Measurements from ENCODE around the gene CACNA1S. TPM values are rescaled to one million over a fixed set of nuclear protein-coding genes. Genes with fewer than 3 reads are reported as not detected.

CACNA1S gene
- total RNA-seq, 1 donor from 2014 or later: not detected

DNA sequence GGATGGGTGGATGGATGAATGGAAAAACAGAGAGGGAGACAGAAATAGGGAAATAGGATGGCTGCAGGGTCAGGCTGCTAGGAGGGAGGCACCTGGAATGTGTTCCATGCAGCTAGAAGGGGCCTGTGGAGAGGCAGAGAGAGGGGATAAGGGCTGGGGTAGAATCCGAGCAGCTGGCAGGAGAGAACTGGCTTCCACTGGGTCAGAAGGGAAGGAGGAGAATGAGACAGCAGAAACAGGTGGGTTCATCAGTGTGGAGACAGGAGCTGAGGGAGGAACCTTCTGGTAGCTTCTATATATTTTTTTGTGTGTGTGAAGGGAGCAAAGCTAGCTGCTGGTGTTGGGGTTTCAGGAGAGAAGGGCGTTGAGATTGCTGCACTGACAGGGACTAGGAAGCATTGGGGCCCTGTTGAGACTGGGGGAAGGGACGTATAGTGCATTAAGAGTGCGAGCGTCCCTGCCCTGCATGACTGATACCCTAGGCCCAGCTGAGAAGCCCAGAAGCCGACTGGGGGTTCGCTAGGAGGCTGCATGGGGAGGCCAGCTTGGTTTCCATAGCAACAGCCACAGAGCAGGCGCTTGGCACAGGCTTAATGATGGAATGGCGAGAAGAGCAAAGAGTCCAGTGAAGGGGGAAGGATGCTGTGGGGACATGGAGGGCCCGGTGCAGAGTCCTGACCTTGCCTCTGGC lies 73.9 kb downstream of the CACNA1S start:
- Mint-ChIP-seq H3K36me3 (ENCODE audit: low read depth, unreplicated experiment) (no peaks in the 10 kb centered on the region), H3K9me3 (ENCODE audit: unreplicated experiment) (no peaks in the 10 kb centered on the region), H3K27me3 (ENCODE audit: low read depth, unreplicated experiment) (peaks cover 21% of the 10 kb centered on the region), H3K4me3 (ENCODE audit: unreplicated experiment) (no peak overlapping the region), H3K4me1 (ENCODE audit: low read depth, unreplicated experiment) (no peaks in the 10 kb centered on the region), H3K27ac (ENCODE audit: unreplicated experiment) (no peak overlapping the region)
- no peaks in the 10 kb centered on the region for H3K36me3 ChIP-seq (ENCODE audit: insufficient read depth, low read length)
- no peak overlapping the region for H3K9ac ChIP-seq (ENCODE audit: low read length)
- H3K9me3 ChIP-seq (ENCODE audit: insufficient read depth, low read depth, low read length): no peaks in the 10 kb centered on the region
- H3K27ac ChIP-seq (ENCODE audit: low read depth, low read length): no peak overlapping the region
- DNase-seq (ENCODE audit: low read depth) (no peak), FAIRE-seq (no peak)
- no peaks in the 10 kb centered on the region for H4K20me1 ChIP-seq (ENCODE audit: insufficient read depth, low read length)
- no peaks in the 10 kb centered on the region for H3K4me1 ChIP-seq (ENCODE audit: insufficient read depth, low read length)
- no peak overlapping the region for H3K4me2 ChIP-seq (ENCODE audit: low read length)
- H3K27me3 ChIP-seq (ENCODE audit: insufficient read depth, low read length): peaks cover 14% of the 10 kb centered on the region
- H3K4me3 ChIP-seq (ENCODE audit: insufficient read depth, low read depth, low read length): no peak overlapping the region
- no peaks in the 10 kb centered on the region for H3K79me2 ChIP-seq (ENCODE audit: insufficient read depth, low read length)
- no peak overlapping the region for H2AFZ ChIP-seq (ENCODE audit: low read depth, low read length)
- TF ChIP-seq, protein P1, sequence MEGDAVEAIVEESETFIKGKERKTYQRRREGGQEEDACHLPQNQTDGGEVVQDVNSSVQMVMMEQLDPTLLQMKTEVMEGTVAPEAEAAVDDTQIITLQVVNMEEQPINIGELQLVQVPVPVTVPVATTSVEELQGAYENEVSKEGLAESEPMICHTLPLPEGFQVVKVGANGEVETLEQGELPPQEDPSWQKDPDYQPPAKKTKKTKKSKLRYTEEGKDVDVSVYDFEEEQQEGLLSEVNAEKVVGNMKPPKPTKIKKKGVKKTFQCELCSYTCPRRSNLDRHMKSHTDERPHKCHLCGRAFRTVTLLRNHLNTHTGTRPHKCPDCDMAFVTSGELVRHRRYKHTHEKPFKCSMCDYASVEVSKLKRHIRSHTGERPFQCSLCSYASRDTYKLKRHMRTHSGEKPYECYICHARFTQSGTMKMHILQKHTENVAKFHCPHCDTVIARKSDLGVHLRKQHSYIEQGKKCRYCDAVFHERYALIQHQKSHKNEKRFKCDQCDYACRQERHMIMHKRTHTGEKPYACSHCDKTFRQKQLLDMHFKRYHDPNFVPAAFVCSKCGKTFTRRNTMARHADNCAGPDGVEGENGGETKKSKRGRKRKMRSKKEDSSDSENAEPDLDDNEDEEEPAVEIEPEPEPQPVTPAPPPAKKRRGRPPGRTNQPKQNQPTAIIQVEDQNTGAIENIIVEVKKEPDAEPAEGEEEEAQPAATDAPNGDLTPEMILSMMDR (IDR thresholded peaks at IDR 0.05; ENCODE audit: insufficient read depth, low read depth, low read length): no peak
- TF ChIP-seq EZH2 (IDR thresholded peaks at IDR 0.05; ENCODE audit: insufficient read depth, low read length): no peak

DNA sequence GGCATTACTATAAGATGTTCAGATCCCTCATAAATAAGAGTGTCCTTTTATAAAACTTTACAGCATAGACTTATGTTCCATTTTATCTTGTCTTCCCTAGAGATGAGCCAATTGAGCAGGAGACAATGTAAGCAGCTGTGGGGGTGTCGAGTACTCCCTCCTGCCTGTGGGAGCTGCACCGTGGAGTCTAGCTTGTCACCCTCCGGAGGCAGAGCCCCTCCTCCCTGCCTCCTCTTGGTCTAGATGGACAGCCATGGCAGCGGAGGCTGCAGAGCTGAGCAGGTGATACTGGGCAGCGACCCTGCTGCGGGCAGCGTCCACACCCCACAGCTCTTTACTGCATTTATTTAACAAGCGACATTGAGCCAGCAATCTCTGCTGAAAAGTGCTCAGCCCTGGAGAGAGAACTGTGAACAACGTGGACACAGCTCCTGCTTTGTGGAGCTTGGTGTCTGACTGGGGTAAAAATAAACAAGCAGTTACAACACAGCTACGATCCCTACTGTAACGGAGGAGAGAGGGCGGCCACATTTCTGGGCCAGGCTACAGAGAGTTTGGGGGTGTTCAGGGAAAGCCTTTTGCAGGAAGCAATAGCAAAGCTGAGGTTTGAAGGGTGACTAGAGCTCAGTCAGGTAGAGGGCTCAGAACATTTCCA lies 75.9 kb downstream of the CACNA1S start:
- DNase-seq (ENCODE audit: low read depth) (no peak), FAIRE-seq (no peak)
- Mint-ChIP-seq H3K4me3 (ENCODE audit: unreplicated experiment) (no peak overlapping the region), H3K9me3 (ENCODE audit: unreplicated experiment) (peaks cover 3% of the 10 kb centered on the region), H3K36me3 (ENCODE audit: low read depth, unreplicated experiment) (no peaks in the 10 kb centered on the region), H3K27me3 (ENCODE audit: low read depth, unreplicated experiment) (peaks cover 21% of the 10 kb centered on the region), H3K27ac (ENCODE audit: unreplicated experiment) (no peak overlapping the region), H3K4me1 (ENCODE audit: low read depth, unreplicated experiment) (no peaks in the 10 kb centered on the region)
- Histone ChIP-seq H2AFZ (ENCODE audit: low read depth, low read length) (no peak overlapping the region), H3K4me1 (ENCODE audit: insufficient read depth, low read length) (no peaks in the 10 kb centered on the region), H4K20me1 (ENCODE audit: insufficient read depth, low read length) (no peaks in the 10 kb centered on the region), H3K9me3 (ENCODE audit: insufficient read depth, low read depth, low read length) (no peaks in the 10 kb centered on the region), H3K9ac (ENCODE audit: low read length) (no peak overlapping the region), H3K27ac (ENCODE audit: low read depth, low read length) (no peak overlapping the region), H3K27me3 (ENCODE audit: insufficient read depth, low read length) (peaks cover 14% of the 10 kb centered on the region), H3K79me2 (ENCODE audit: insufficient read depth, low read length) (no peaks in the 10 kb centered on the region), H3K4me2 (ENCODE audit: low read length) (no peak overlapping the region), H3K4me3 (ENCODE audit: insufficient read depth, low read depth, low read length) (no peak overlapping the region), H3K36me3 (ENCODE audit: insufficient read depth, low read length) (no peaks in the 10 kb centered on the region)
- TF ChIP-seq EZH2 (IDR thresholded peaks at IDR 0.05; ENCODE audit: insufficient read depth, low read length): no peak
- TF ChIP-seq, protein P1 (IDR thresholded peaks at IDR 0.05; ENCODE audit: insufficient read depth, low read depth, low read length): no peak

DNA sequence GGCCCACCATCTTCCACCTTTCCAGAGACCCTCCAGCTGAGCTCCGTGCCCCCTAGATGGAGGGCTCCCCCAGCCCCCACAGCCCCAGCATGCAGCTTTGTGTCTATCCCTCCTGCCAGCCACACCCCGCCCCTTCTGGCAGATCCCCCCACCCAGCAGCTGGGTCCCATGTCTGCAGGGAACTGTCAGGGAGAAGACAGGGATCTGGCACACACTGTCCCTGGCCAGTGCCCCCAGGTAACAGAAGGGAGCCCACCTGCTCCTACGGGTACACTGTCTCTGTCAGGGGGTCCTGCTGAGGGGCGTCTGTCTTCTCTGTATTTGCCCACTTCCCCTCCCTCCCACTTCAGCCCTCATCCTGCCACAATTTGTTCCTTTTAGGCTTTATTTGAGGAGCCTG lies 77.6 kb downstream of the CACNA1S start:
- H3K27ac Mint-ChIP-seq (ENCODE audit: unreplicated experiment): no peak overlapping the region
- no peak overlapping the region for H3K4me3 Mint-ChIP-seq (ENCODE audit: unreplicated experiment)
- H3K36me3 Mint-ChIP-seq (ENCODE audit: low read depth, unreplicated experiment): no peaks in the 10 kb centered on the region
- Histone ChIP-seq H3K79me2 (ENCODE audit: insufficient read depth, low read length) (no peaks in the 10 kb centered on the region), H3K36me3 (ENCODE audit: insufficient read depth, low read length) (no peaks in the 10 kb centered on the region), H3K4me2 (ENCODE audit: low read length) (no peak overlapping the region), H3K9me3 (ENCODE audit: insufficient read depth, low read depth, low read length) (no peaks in the 10 kb centered on the region), H3K9ac (ENCODE audit: low read length) (no peak overlapping the region), H3K4me1 (ENCODE audit: insufficient read depth, low read length) (no peaks in the 10 kb centered on the region), H4K20me1 (ENCODE audit: insufficient read depth, low read length) (no peaks in the 10 kb centered on the region), H3K4me3 (ENCODE audit: insufficient read depth, low read depth, low read length) (no peak overlapping the region), H3K27me3 (ENCODE audit: insufficient read depth, low read length) (peaks cover 14% of the 10 kb centered on the region), H3K27ac (ENCODE audit: low read depth, low read length) (no peak overlapping the region), H2AFZ (ENCODE audit: low read depth, low read length) (no peak overlapping the region)
- FAIRE-seq (no peak), DNase-seq (ENCODE audit: low read depth) (no peak)
- no peaks in the 10 kb centered on the region for H3K4me1 Mint-ChIP-seq (ENCODE audit: low read depth, unreplicated experiment)
- peaks cover 6% of the 10 kb centered on the region for H3K9me3 Mint-ChIP-seq (ENCODE audit: unreplicated experiment)
- H3K27me3 Mint-ChIP-seq (ENCODE audit: low read depth, unreplicated experiment): peaks cover 33% of the 10 kb centered on the region
- TF ChIP-seq, protein P1 (IDR thresholded peaks at IDR 0.05; ENCODE audit: insufficient read depth, low read depth, low read length): no peak
- no peak for TF ChIP-seq EZH2 (IDR thresholded peaks at IDR 0.05; ENCODE audit: insufficient read depth, low read length)

Measured in astrocyte (in vitro differentiated cells and primary cell).